Epithelial cell of esophagus (primary cell): ENCODE results near the gene NEURL4.

Experiments
- DNase-seq: peaks from one replicate; pipeline ENCODE4 v3.0.0; 2010; ENCODE audit warnings: low read depth
- H3K4me3 ChIP-seq: 2 replicates; pipeline ENCODE4 v1.5.1; 2011; ENCODE audit warnings: mild to moderate bottlenecking, low read length, control low read depth
- TF ChIP-seq, protein P1 (sequence below): IDR thresholded peaks from 2 replicates; pipeline ENCODE4 v1.5.1; 2011; ENCODE audit warnings: low read depth, mild to moderate bottlenecking, low read length, control low read depth, inconsistent platforms; ENCODE audit not compliant: insufficient read depth; ENCODE audit errors: missing control alignments

The NEURL4 gene

DNA sequence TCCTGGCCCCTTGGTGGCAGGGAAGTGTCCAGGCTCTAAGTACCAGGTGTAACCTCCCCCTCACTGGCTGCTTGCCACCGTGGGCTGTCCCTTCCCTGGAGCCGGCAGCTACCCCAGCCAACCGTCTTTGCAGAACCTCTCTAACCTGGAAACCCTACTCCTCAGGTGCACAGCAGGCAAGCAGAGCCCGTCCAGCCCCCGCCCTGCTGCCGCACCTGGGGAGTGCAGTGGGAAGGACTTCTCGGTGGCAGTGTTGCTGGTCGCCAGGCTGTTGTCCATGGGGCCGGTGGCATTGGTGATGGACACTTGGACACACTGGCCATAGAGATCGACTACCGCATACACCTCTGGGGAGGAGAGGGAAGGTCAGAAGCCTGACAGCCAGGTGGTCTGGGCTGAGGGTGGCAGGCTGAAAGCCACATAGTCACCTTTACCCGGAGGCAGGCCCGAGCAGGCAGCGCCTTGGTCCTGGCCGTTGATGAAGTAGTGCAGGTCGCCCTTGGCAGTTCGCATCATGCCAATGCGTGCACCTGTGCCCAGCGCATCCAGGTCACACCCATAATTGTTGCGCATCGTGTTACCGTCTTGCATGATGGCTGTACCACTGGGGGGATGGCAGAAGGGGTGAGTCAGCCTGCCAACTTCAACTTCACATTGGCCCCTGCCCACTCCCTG, 6.5 kb downstream of the NEURL4 start:
- TF ChIP-seq, protein P1, sequence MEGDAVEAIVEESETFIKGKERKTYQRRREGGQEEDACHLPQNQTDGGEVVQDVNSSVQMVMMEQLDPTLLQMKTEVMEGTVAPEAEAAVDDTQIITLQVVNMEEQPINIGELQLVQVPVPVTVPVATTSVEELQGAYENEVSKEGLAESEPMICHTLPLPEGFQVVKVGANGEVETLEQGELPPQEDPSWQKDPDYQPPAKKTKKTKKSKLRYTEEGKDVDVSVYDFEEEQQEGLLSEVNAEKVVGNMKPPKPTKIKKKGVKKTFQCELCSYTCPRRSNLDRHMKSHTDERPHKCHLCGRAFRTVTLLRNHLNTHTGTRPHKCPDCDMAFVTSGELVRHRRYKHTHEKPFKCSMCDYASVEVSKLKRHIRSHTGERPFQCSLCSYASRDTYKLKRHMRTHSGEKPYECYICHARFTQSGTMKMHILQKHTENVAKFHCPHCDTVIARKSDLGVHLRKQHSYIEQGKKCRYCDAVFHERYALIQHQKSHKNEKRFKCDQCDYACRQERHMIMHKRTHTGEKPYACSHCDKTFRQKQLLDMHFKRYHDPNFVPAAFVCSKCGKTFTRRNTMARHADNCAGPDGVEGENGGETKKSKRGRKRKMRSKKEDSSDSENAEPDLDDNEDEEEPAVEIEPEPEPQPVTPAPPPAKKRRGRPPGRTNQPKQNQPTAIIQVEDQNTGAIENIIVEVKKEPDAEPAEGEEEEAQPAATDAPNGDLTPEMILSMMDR: no peak
- H3K4me3 ChIP-seq: no peak overlapping the region
- DNase-seq: no peak

DNA sequence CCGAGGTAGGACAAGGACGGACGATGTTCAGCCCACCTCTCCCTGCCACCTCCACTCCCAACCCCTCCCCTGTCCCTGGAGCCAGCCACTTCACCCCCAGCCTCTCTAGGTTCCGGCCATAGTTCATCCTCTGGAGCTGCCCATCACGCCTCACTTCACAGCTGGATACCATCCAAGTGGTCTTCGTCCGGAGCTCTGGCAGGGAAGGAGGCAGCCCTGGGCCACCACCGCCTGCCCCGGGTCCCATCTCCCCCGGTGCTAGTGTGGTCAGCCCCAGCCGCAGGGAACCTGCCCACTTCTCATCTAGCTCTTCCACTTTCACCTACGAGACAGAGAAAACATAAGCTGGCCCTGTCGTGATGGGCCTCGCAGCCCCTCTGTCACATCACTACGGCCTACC, 7.7 kb downstream of the NEURL4 start:
- DNase-seq: no peak
- no peak overlapping the region for H3K4me3 ChIP-seq
- TF ChIP-seq, protein P1: no peak

DNA sequence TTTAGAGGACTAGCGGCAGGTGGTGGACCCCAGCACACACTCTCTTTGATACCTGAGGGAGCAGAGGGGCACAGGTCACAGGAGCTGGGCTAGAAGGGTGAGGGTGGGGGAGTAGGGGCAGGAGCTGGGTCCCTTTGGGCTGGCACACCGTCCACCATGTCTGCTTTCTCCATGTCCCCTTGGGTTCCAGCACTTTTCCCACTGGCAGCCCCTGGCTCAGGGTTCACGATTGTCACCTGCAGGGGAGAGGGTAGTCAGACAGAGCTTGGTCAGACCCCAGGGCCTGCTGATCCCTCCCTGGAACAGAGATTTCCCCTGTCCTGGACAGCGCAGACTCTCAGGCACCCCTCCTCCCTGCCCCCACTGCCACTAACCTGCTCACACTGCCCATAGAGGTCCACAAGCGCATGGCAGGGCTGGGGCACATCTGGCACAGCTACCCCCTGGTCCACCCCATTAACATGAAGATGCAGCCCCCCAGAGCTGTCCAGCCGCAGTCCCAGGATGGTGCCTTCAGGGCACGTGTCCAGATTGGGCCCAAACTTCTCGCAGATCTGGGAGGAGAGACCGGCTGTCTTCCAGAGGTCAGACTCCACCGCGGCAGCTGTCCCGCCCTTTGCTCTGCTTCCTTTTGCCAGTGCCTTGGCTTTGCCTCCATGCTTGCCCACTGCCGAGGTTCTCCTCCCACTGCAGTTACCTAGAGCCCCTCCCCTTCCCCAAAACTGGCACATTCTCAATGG, 10.8 kb downstream of the NEURL4 start:
- TF ChIP-seq, protein P1: no peak
- H3K4me3 ChIP-seq: no peak overlapping the region
- no peak for DNase-seq

DNA sequence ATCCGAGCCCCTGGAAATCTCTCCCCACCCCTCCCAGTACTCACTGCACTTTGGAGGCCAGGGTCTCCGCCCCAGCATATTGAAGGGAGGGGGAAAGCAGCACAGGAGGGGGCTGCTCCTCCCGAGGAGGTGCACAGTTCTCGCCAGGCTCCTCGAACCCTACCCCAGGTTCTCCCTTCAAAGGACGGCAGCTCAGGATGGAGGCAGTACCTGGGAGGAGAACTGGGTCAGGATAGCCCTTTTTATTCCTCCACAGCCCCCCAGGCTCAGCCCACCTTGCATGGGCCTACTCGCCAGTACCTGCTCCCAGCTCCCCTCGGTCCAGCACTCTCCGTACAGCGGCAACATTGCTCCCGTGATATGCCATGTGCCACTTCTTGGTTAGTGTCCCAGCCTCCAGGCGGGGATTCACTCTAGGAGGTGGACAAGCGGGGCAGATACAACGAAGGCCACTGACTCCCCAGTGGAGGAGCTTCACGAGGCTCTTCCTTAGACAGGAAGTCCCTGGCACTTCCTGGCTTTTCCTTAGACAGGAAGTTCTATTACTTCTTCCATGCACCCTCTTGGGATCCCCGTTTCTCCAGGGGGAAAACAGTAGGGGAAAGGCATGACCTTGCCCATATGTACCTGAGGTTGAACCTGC, 11.9 kb downstream of the NEURL4 start:
- no peak overlapping the region for H3K4me3 ChIP-seq
- DNase-seq: no peak
- TF ChIP-seq, protein P1: no peak

DNA sequence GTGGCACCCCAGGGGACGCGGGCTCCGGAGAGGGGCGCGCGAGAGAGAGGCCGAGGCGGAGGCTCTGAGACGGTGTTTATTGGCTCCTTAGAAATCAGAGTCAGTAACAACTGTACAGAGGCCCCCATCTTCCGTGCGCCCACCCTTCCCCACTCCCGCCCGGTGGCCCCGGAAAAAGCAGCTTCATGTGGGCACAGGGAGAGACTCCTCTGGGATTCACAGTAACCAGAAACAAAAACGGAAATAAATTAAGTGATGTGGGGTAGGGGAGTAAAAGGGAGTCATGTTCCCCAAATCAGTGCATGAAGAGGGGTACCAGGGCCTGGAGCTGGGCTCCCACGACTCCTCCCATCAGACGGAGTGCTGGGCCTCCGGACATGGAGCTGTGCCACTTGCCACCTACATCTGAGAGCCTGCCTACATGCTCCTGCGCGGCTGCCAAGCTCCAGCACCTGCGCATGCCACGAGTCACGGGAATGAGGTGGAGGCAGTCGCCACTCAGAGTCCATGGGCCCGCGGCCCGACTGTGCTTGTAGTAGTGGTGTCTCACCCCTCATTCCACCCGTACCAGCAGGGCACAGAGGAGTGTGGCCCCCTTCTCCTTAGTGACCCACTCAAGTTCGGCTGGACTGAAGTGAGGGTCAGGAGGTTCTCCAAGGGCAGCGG, 13.4 kb downstream of the NEURL4 start:
- no peak for DNase-seq
- TF ChIP-seq, protein P1: no peak
- H3K4me3 ChIP-seq: peak overlapping the region; percentile 75

DNA sequence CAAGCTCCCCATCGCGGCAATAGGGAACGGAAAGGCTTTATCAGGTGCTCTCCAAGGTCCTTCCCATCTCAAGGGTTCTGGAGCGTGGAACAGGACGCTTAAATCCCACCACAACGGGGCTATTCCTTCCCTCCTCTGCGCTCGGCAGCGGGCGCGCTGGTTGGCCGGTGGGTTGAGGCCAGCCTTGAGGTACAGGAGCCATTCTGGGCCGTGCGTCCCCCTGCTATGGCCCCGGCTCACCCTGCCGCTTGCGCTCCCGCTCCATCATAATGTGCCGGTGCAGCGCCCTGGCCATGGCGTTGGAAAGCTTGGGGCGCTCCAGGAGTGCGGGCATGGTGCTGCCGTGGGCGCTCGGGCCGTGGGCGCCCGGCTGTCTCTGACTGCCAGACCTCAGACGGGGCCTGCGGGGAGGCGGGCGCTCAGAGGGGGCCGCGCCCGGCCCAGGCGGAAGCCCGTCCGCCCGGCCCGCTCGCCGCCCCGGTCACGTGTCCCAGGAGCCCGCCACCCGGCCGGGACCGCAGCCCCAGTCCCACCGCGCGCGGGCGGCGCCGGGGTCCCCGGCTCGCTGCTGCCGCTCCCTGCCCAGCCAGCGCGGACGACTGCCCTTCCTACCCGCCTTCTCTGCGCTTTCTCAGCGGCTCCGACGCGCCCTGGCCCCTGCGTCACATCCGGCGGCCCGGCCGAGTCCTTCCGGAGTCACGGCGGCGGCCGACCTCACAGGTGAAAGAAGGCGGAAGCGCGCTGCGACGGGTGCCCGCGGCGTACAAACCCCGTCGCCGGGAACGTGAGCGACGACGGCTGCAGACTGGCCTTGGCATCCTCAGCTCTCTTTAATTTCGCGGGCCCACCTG, 14.2 kb downstream of the NEURL4 start, which contains the start of gene GPS2:
TSS of gene GPS2 (minus strand) at position 642 of the 851 bp plus-strand sequence. CDS start at position 334, 308 bp downstream.
- TF ChIP-seq, protein P1: no peak
- peak; percentile 93 for DNase-seq
- H3K4me3 ChIP-seq: peak within 1 kb of the TSS; percentile 75
